ENCODE data around the gene ZNF267.
"Not testable (repeated sequence)": the region's sequence is repeated elsewhere in the genome, so short reads cannot be mapped to it uniquely, and the experiment has no call there.

The ZNF267 gene

DNA sequence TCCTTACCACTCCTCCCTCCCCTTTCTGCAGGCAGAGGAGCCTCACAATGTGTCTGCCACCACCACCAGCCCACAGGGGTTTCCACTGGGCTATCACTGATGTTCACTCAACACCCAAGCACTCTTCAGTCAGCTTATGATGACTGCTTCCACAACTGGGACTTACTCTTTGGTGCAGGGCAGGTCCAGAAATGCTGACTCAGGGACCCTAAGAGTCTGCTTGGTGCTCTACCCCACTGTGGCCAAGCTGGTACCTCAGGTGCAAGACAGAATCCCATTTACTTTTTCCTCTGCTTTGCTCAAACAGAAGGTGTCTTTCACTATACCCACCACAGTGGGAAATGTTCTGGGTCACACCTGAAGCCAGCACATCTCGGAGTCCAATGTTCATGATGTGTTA lies 40.1 kb downstream of the ZNF267 start:
- Histone ChIP-seq H3K27ac (replicated peaks) (no peak overlapping the region), H3K4me3 (replicated peaks; ENCODE audit: insufficient read depth, low read length) (no peak overlapping the region), H3K27me3 (ENCODE audit: insufficient read depth, poor library complexity, severe bottlenecking) (no peaks in the 10 kb centered on the region)
- DNase-seq (ENCODE audit: low read depth in 1 of 2, low spot score in 1 of 2): no peak
- TF ChIP-seq REST (IDR thresholded peaks at IDR 0.05; ENCODE audit: insufficient replicate concordance, low read depth) (no peak), GABPA (IDR thresholded peaks at IDR 0.05; ENCODE audit: low read depth) (no peak), POLR2AphosphoS5 (IDR thresholded peaks at IDR 0.05; ENCODE audit: low read depth) (no peak)

DNA sequence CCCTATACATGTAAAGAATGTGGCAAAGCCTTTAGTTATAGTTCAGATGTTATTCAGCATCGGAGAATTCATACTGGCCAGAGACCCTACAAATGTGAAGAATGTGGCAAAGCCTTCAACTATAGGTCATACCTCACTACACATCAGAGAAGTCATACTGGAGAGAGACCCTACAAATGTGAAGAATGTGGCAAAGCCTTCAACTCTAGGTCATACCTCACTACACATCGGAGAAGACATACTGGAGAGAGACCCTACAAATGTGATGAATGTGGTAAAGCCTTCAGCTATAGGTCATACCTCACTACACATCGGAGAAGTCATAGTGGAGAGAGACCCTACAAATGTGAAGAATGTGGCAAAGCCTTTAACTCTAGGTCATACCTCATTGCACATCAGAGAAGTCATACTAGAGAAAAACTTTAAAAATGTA lies 42.5 kb downstream of the ZNF267 start:
- Histone ChIP-seq H3K27ac (replicated peaks) (no peak overlapping the region), H3K4me3 (replicated peaks; ENCODE audit: insufficient read depth, low read length) (no peak overlapping the region), H3K27me3 (ENCODE audit: insufficient read depth, poor library complexity, severe bottlenecking) (no peaks in the 10 kb centered on the region)
- no peak for DNase-seq (ENCODE audit: low read depth in 1 of 2, low spot score in 1 of 2)
- no peak for TF ChIP-seq SPI1 (IDR thresholded peaks at IDR 0.05; ENCODE audit: borderline replicate concordance, low read depth)

DNA sequence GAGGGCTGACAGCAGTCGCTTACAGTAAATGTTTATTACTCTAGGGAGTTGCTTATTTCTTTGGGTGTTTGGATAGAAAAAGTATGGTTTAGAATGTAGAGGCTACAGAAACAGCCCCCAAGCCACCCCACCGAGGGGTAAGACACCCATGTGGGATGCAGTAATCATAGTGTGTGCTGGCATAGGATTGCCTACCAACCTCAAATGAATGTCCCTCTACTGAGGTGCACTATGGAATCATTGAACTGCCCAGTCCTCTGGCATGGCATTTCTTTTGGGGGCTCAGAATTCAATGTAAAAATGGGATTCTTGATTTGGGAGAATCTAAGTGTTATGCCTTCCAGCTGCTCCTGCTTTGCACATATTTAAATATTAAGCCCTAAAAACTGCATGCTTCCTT lies 46.8 kb downstream of the ZNF267 start:
- no peak overlapping the region for H3K27ac ChIP-seq (replicated peaks)
- no peaks in the 10 kb centered on the region for H3K27me3 ChIP-seq (ENCODE audit: insufficient read depth, poor library complexity, severe bottlenecking)
- DNase-seq (ENCODE audit: low read depth in 1 of 2, low spot score in 1 of 2): no peak
- no peak for TF ChIP-seq SPI1 (IDR thresholded peaks at IDR 0.05; ENCODE audit: borderline replicate concordance, low read depth)
- TF ChIP-seq REST (IDR thresholded peaks at IDR 0.05; ENCODE audit: insufficient replicate concordance, low read depth): no peak
- TF ChIP-seq GABPA (IDR thresholded peaks at IDR 0.05; ENCODE audit: low read depth): no peak
- TF ChIP-seq, protein P1, sequence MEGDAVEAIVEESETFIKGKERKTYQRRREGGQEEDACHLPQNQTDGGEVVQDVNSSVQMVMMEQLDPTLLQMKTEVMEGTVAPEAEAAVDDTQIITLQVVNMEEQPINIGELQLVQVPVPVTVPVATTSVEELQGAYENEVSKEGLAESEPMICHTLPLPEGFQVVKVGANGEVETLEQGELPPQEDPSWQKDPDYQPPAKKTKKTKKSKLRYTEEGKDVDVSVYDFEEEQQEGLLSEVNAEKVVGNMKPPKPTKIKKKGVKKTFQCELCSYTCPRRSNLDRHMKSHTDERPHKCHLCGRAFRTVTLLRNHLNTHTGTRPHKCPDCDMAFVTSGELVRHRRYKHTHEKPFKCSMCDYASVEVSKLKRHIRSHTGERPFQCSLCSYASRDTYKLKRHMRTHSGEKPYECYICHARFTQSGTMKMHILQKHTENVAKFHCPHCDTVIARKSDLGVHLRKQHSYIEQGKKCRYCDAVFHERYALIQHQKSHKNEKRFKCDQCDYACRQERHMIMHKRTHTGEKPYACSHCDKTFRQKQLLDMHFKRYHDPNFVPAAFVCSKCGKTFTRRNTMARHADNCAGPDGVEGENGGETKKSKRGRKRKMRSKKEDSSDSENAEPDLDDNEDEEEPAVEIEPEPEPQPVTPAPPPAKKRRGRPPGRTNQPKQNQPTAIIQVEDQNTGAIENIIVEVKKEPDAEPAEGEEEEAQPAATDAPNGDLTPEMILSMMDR (IDR thresholded peaks at IDR 0.05; ENCODE audit: insufficient read depth, low read length): no peak
- TF ChIP-seq POLR2AphosphoS5 (IDR thresholded peaks at IDR 0.05; ENCODE audit: low read depth): no peak
- H3K4me3 ChIP-seq (replicated peaks; ENCODE audit: insufficient read depth, low read length): no peak overlapping the region

GRCh38 chr16:31951806-31952205 lies 78.2 kb downstream of the ZNF267 start:
- not testable (repeated sequence) for H3K4me3 ChIP-seq (replicated peaks; ENCODE audit: insufficient read depth, low read length); H3K27ac ChIP-seq (replicated peaks); H3K27me3 ChIP-seq (ENCODE audit: insufficient read depth, poor library complexity, severe bottlenecking); DNase-seq (ENCODE audit: low read depth in 1 of 2, low spot score in 1 of 2)

- not testable (repeated sequence) for H3K4me3 ChIP-seq (replicated peaks; ENCODE audit: insufficient read depth, low read length); DNase-seq (ENCODE audit: low read depth in 1 of 2, low spot score in 1 of 2); H3K27me3 ChIP-seq (ENCODE audit: insufficient read depth, poor library complexity, severe bottlenecking); H3K27ac ChIP-seq (replicated peaks)
These were observed 78.6 kb downstream of the ZNF267 start for GRCh38 chr16:31952206-31952605.

DNA sequence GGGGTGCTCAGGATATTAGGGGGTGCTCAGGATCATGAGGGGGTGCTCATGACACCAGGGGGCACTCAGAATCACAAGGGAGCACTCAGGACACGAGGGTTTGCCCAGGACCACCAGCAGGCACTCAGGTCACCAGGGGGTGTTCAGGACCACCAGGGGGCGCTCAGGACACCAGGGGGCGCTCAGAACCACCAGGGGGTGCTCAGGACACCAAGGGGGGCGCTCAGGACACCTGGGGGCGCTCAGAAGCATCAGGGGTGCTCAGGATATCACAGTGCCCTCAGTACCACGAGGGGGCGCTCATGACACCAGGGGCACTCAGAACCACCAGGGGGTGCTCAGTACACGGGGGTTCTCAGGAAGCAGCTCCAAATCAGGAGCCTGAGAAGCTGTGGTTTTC lies 82.6 kb downstream of the ZNF267 start:
- not testable (repeated sequence) for H3K27me3 ChIP-seq (ENCODE audit: insufficient read depth, poor library complexity, severe bottlenecking); H3K27ac ChIP-seq (replicated peaks); H3K4me3 ChIP-seq (replicated peaks; ENCODE audit: insufficient read depth, low read length); DNase-seq (ENCODE audit: low read depth in 1 of 2, low spot score in 1 of 2)

- DNase-seq (ENCODE audit: low read depth in 1 of 2, low spot score in 1 of 2): peak in 1 of 2 experiments; percentile 8
- not testable (repeated sequence) for H3K27me3 ChIP-seq (ENCODE audit: insufficient read depth, poor library complexity, severe bottlenecking); H3K27ac ChIP-seq (replicated peaks); H3K4me3 ChIP-seq (replicated peaks; ENCODE audit: insufficient read depth, low read length)
These were observed 86.7 kb downstream of the ZNF267 start for GRCh38 chr16:31960186-31960910.
